RWPE2 (cell line): ENCODE results near the gene HOXA4.

Source experiments
- ATAC-seq: fragments of 200-7000 bp; cut with Tn5 transposase; 3 replicates; pipeline ENCODE4 v1.9.1; 2021; ENCODE audit warnings: low read depth
- DNase-seq: peaks from one replicate; pipeline ENCODE4 v3.0.0-alpha.2; 2020; ENCODE audit warnings: low spot score
- H3K27ac ChIP-seq: fragments of 450-650 bp; 2 replicates; pipeline ENCODE4 v1.5.1; 2017; ENCODE audit warnings: mild to moderate bottlenecking; ENCODE audit not compliant: poor library complexity, severe bottlenecking
- H3K27me3 ChIP-seq: fragments of 250-450 bp; sonication (Bioruptor Pico); 2 replicates; pipeline ENCODE4 v1.5.1; 2021; ENCODE audit warnings: mild to moderate bottlenecking, moderate library complexity; ENCODE audit not compliant: insufficient read depth, poor library complexity, severe bottlenecking
- H3K36me3 ChIP-seq: fragments of 250-450 bp; sonication (Bioruptor Pico); 2 replicates; pipeline ENCODE4 v1.5.1; 2020; ENCODE audit warnings: low read depth, mild to moderate bottlenecking, moderate library complexity
- H3K4me1 ChIP-seq: fragments of 250-450 bp; sonication (Bioruptor Pico); 2 replicates; pipeline ENCODE4 v1.5.1; 2021; ENCODE audit warnings: mild to moderate bottlenecking, moderate library complexity; ENCODE audit not compliant: insufficient read depth, poor library complexity, severe bottlenecking
- H3K4me3 ChIP-seq: fragments of 250-450 bp; sonication (Bioruptor Pico); 2 replicates; pipeline ENCODE4 v1.5.1; 2021; ENCODE audit warnings: mild to moderate bottlenecking, moderate library complexity; ENCODE audit not compliant: severe bottlenecking
- H3K9me3 ChIP-seq: fragments of 250-450 bp; sonication (Bioruptor Pico); 2 replicates; pipeline ENCODE4 v1.5.1; 2021; ENCODE audit warnings: mild to moderate bottlenecking, moderate library complexity; ENCODE audit not compliant: severe bottlenecking
- TF ChIP-seq, protein P1 (sequence below): fragments of 450-650 bp; IDR thresholded peaks from one replicate; pipeline ENCODE4 v1.5.1; 2017; ENCODE audit warnings: mild to moderate bottlenecking, moderate library complexity; ENCODE audit not compliant: poor library complexity, severe bottlenecking

Gene HOXA4

DNA sequence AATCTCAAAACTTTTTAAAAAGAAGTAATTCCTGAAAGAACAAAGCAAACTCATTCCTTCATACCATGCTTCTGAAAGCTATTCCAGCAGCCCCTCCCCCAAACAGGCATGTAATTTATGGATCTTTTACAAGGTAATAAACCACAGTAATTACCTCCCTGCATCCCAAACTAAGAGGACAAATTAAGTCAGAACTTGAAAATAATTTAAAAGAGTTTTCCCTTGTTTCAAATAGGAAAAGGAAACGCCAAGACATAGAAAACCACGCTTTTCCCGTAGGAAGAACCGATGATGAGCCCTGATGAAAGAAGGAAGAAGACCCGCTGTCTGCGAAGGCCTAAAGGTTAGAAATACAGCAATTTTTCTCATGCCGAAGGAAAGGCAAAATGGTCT lies 8.9 kb downstream of the HOXA4 start:
- Histone ChIP-seq H3K27me3 (no peaks in the 10 kb centered on the region), H3K4me1 (no peaks in the 10 kb centered on the region), H3K27ac (no peak overlapping the region), H3K4me3 (no peak overlapping the region), H3K36me3 (no peaks in the 10 kb centered on the region), H3K9me3 (no peaks in the 10 kb centered on the region)
- TF ChIP-seq, protein P1, sequence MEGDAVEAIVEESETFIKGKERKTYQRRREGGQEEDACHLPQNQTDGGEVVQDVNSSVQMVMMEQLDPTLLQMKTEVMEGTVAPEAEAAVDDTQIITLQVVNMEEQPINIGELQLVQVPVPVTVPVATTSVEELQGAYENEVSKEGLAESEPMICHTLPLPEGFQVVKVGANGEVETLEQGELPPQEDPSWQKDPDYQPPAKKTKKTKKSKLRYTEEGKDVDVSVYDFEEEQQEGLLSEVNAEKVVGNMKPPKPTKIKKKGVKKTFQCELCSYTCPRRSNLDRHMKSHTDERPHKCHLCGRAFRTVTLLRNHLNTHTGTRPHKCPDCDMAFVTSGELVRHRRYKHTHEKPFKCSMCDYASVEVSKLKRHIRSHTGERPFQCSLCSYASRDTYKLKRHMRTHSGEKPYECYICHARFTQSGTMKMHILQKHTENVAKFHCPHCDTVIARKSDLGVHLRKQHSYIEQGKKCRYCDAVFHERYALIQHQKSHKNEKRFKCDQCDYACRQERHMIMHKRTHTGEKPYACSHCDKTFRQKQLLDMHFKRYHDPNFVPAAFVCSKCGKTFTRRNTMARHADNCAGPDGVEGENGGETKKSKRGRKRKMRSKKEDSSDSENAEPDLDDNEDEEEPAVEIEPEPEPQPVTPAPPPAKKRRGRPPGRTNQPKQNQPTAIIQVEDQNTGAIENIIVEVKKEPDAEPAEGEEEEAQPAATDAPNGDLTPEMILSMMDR: no peak
- ATAC-seq (no peak), DNase-seq (no peak)

DNA sequence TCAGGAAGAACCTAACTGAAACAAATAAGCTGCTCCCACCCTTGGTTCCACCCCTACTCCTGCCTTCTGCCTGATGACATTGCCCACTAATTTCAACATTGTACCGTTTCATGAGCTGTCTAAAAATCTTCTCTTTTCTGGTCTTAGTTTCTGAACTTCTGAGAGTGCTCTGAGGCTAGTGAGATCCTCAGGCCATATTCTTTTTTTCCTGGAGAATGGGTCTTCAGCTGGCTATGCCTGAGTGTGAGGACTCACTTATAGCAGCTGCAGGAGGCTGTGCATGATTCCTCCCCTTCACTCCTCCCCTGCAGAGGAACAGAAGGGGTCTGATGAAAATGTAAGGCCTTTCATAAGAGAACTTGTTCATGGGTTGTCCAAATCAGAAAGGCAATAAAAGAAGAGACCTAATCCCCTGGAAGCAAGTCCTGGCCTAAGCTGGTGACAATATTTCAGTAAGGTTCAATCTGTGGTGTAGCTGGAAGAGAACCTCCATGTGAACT lies 11.1 kb downstream of the HOXA4 start:
- H3K27me3 ChIP-seq: no peaks in the 10 kb centered on the region
- TF ChIP-seq, protein P1: no peak
- H3K36me3 ChIP-seq: no peaks in the 10 kb centered on the region; the same call in 1 of the 2 replicates
- H3K4me3 ChIP-seq: no peak overlapping the region
- no peaks in the 10 kb centered on the region for H3K9me3 ChIP-seq
- DNase-seq (no peak), ATAC-seq (no peak)
- H3K27ac ChIP-seq: no peak overlapping the region
- H3K4me1 ChIP-seq: peaks cover 6% of the 10 kb centered on the region

DNA sequence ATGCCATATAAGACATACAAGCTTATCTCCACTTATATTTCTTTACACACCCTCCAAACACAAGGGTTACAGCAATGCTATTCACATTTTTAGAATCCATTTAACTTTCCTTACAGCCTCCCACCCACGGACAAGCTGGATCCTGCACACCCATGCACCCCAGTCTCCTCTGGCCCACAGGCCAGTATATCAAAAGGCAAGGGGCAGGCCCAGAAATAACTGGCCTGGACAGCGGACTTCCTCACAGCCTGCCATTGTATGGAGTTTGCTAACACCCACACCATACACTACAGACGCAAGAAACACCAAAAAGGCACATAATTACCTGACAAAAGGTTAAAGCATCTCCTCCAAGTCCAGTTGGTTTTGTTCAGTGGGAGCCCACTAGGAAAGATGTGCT lies 12.0 kb downstream of the HOXA4 start:
- no peak for DNase-seq
- H3K27me3 ChIP-seq: no peaks in the 10 kb centered on the region
- peaks cover 9% of the 10 kb centered on the region for H3K4me1 ChIP-seq
- ATAC-seq: no peak
- H3K27ac ChIP-seq: no peak overlapping the region
- H3K9me3 ChIP-seq: no peaks in the 10 kb centered on the region
- TF ChIP-seq, protein P1: no peak
- no peak overlapping the region for H3K4me3 ChIP-seq
- H3K36me3 ChIP-seq: no peaks in the 10 kb centered on the region; the same call in 1 of the 2 replicates

DNA sequence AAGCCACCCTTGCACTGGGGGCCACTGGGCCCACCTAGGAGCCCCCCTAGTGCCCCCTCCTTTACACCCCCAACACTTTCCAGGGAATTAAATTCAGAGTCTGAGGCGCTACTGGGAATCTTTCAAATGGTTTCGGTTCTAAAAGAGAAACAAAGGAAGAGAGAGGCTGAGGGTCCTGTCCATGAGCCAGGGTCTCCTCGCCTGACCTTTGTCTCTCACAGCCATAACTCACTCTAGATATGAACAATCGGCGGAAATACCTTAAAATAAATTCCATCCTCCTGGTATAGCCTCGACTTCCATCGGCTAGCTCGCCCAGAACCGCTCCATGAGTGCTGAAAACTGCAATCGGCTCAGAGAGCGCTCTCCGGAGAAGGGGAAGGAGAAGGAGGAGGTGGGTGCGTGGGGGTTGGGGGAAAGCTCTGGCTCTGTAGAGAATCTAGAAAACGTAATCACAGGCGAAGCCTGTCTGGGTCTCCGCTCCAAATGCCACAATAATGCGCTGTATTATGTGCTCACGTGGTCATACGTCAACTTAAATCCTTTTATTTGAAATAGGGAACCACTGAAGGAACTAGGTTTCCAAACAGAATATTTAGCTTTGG lies 12.6 kb downstream of the HOXA4 start:
- Histone ChIP-seq H3K4me1 (peaks cover 9% of the 10 kb centered on the region), H3K9me3 (no peaks in the 10 kb centered on the region), H3K36me3 (no peaks in the 10 kb centered on the region; the same call in 1 of the 2 replicates), H3K27me3 (no peaks in the 10 kb centered on the region), H3K4me3 (no peak overlapping the region), H3K27ac (no peak overlapping the region)
- ATAC-seq (no peak), DNase-seq (no peak)
- TF ChIP-seq, protein P1: no peak
